OCI-LY7 (cell line): ENCODE measurements around the gene HAND1.

ENCODE experiments used
- EZH2phosphoT487 ChIP-seq: fragments of 200-600 bp; sonication (generic); IDR thresholded peaks from 2 replicates; pipeline ENCODE4 v1.6.1; 2018; ENCODE audit warnings: low read depth, borderline replicate concordance, mild to moderate bottlenecking, mixed run types, antibody characterized with exemption, low read length, moderate library complexity, mixed read lengths
- TF ChIP-seq, protein P1 (sequence below): fragments of 200-600 bp; sonication (generic); conservative IDR thresholded peaks from 2 replicates; pipeline ENCODE4 v1.5.1; 2014; ENCODE audit warnings: mild to moderate bottlenecking, antibody characterized with exemption, low read length, moderate library complexity, mixed read lengths

DNA sequence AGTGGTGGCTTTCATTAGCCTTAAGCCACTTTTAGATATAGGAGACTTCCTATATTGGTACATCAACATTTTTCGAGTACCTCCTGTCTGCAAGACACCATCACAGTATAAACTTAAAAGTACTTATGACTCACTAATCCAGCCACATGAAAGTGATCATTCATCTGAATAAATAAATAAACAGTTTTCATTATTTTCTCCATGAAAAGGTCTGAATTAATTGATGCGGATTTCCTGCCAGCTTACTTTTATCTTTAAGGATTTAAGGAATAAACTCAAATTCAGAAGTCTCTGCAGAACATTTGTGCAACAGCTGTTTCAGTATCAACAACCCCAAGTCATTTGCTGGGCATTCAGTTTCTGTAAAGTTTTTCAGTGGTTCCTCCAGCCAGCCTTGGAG, 28.2 kb downstream of the HAND1 start:
- TF ChIP-seq, protein P1, sequence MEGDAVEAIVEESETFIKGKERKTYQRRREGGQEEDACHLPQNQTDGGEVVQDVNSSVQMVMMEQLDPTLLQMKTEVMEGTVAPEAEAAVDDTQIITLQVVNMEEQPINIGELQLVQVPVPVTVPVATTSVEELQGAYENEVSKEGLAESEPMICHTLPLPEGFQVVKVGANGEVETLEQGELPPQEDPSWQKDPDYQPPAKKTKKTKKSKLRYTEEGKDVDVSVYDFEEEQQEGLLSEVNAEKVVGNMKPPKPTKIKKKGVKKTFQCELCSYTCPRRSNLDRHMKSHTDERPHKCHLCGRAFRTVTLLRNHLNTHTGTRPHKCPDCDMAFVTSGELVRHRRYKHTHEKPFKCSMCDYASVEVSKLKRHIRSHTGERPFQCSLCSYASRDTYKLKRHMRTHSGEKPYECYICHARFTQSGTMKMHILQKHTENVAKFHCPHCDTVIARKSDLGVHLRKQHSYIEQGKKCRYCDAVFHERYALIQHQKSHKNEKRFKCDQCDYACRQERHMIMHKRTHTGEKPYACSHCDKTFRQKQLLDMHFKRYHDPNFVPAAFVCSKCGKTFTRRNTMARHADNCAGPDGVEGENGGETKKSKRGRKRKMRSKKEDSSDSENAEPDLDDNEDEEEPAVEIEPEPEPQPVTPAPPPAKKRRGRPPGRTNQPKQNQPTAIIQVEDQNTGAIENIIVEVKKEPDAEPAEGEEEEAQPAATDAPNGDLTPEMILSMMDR = no peak
- TF ChIP-seq EZH2phosphoT487 = no peak
